Activated naive CD8-positive, alpha-beta T cell treated with anti-CD3 and anti-CD28 coated beads for 36 hours (primary cell): Measurements from ENCODE around the gene FERMT2. TPM values are rescaled to one million over a fixed set of nuclear protein-coding genes. Genes with fewer than 3 reads are reported as not detected.

Experiments
- total RNA-seq, 2 experiments: library from RNA; stranded (reverse); gene quantifications; one replicate each; pipeline ENCODE4 v1.2.3, GENCODE V29; 2021

The FERMT2 gene
- total RNA-seq, 2 experiments from 2014 or later = 1.3 to 2.3 TPM

Other genes with a start within 250 kb of the FERMT2 start
- 100 to 1,000 TPM; 117 to 123 TPM for gene PSMC6, start 243.8 kb downstream of the FERMT2 start, total RNA-seq
- gene STYX, start 220.9 kb downstream of the FERMT2 start, total RNA-seq = 10 to 100 TPM; 16.3 to 17.5 TPM
- 10 to 100 TPM; 42.2 to 42.4 TPM for gene GNPNAT1, start 159.4 kb downstream of the FERMT2 start, total RNA-seq
- gene DDHD1, start 202.3 kb upstream of the FERMT2 start, total RNA-seq = 10 to 100 TPM; 29.2 to 34.7 TPM